LNCaP clone FGC (cell line): ENCODE results near the gene NR3C2.

Source experiments
- DNase-seq: peaks from one replicate; pipeline ENCODE4 v3.0.0-alpha.2; 2011; ENCODE audit warnings: low read depth
- H3K4me3 ChIP-seq: 2 replicates; pipeline ENCODE4 v1.5.1; 2011; ENCODE audit warnings: mild to moderate bottlenecking, low read depth, low read length, control low read depth
- CTCF ChIP-seq: IDR thresholded peaks from 2 replicates; pipeline ENCODE4 v1.5.1; 2012; ENCODE audit warnings: mild to moderate bottlenecking; ENCODE audit not compliant: control insufficient read depth, insufficient read depth; ENCODE audit errors: extremely low read depth

NR3C2 gene

GRCh38 chr4:148255344-148255720 lies 186.9 kb downstream of the NR3C2 start:
- no peak for DNase-seq
- TF ChIP-seq CTCF = no peak
- H3K4me3 ChIP-seq = no peak overlapping the region

- no peak for TF ChIP-seq CTCF
- H3K4me3 ChIP-seq = no peak overlapping the region
- DNase-seq = no peak
Observed at GRCh38 chr4:148254621-148255343, 187.4 kb downstream of the NR3C2 start.

GRCh38 chr4:148253768-148254167 lies 188.4 kb downstream of the NR3C2 start:
- DNase-seq = no peak
- H3K4me3 ChIP-seq = no peak overlapping the region
- no peak for TF ChIP-seq CTCF

DNA sequence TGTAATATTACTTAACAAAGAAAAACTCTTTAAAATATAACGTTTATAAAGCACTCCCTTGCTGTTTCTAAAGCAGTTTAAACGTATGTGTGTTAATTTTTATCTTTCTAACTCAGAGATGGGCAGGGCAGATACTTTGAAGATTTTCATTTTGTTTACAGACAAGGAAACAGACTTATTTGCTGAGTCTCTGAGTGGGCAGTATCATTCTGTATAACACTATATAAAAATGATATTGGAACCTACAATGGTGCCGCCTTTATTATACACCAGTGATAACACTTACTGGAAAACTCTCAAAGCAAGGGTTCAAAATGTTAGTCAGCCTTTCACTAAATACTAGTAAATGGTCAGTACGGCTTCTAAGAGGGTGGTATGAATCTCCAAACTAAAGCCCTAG lies 193.4 kb downstream of the NR3C2 start:
- no peak for DNase-seq
- no peak for TF ChIP-seq CTCF
- no peak overlapping the region for H3K4me3 ChIP-seq

GRCh38 chr4:148245015-148245414 lies 197.2 kb downstream of the NR3C2 start:
- TF ChIP-seq CTCF = no peak
- H3K4me3 ChIP-seq = no peak overlapping the region
- DNase-seq = peak; percentile 52

- H3K4me3 ChIP-seq = no peak overlapping the region
- DNase-seq = no peak
- TF ChIP-seq CTCF = no peak
Observed at GRCh38 chr4:148243837-148244236, 198.4 kb downstream of the NR3C2 start.

GRCh38 chr4:148240241-148240640 lies 202.0 kb downstream of the NR3C2 start:
- TF ChIP-seq CTCF = no peak
- no peak overlapping the region for H3K4me3 ChIP-seq
- DNase-seq = no peak
